Endodermal cell (in vitro differentiated cells): Measurements from ENCODE around the gene NBAS. TPM values are rescaled to one million over a fixed set of nuclear protein-coding genes. Genes with fewer than 3 reads are reported as not detected.
A peak's percentile ranks its signal among the peaks of the same experiment; 100 is the strongest.

Source experiments
- DNase-seq: peaks from one replicate; pipeline ENCODE4 v3.0.0-alpha.2; 2017
- H3K27ac ChIP-seq: 2 replicates; pipeline ENCODE4 v1.5.1; 2013; ENCODE audit warnings: mild to moderate bottlenecking, low read depth, low read length, moderate library complexity
- H3K27me3 ChIP-seq: 2 replicates; pipeline ENCODE4 v1.6.1; 2013; ENCODE audit warnings: mild to moderate bottlenecking, low read length, moderate library complexity; ENCODE audit not compliant: insufficient read depth, control insufficient read depth, poor library complexity, severe bottlenecking
- H3K36me3 ChIP-seq: 2 replicates; pipeline ENCODE4 v1.7.0; 2013; ENCODE audit warnings: mild to moderate bottlenecking, low read length, moderate library complexity; ENCODE audit not compliant: control insufficient read depth, insufficient read depth
- H3K4me1 ChIP-seq: one replicate; pipeline ENCODE4 v1.7.0; 2013; ENCODE audit warnings: low read length; ENCODE audit not compliant: control insufficient read depth, insufficient read depth
- H3K4me3 ChIP-seq: 2 replicates; pipeline ENCODE4 v1.5.1; 2013; ENCODE audit warnings: mild to moderate bottlenecking, low read length, moderate library complexity
- H3K9ac ChIP-seq: 2 replicates; pipeline ENCODE4 v1.6.1; 2013; ENCODE audit warnings: mild to moderate bottlenecking, low read length, moderate library complexity; ENCODE audit not compliant: poor library complexity, severe bottlenecking; ENCODE audit errors: extremely low read depth
- H3K9me3 ChIP-seq: 2 replicates; pipeline ENCODE4 v1.6.1; 2013; ENCODE audit warnings: mild to moderate bottlenecking, low read length, moderate library complexity; ENCODE audit not compliant: control insufficient read depth
- H3K27ac Mint-ChIP-seq: 2 replicates; pipeline ENCODE4 v1.8.0; 2020; ENCODE audit warnings: mixed read lengths
- H3K27me3 Mint-ChIP-seq: 2 replicates; pipeline ENCODE4 v1.8.0; 2021; ENCODE audit warnings: mild to moderate bottlenecking, mixed read lengths; ENCODE audit not compliant: insufficient read depth
- H3K36me3 Mint-ChIP-seq: 2 replicates; pipeline ENCODE4 v1.8.0; 2020; ENCODE audit warnings: low read depth, mixed read lengths
- H3K4me1 Mint-ChIP-seq: 2 replicates; pipeline ENCODE4 v1.8.0; 2020; ENCODE audit warnings: mixed read lengths
- H3K4me3 Mint-ChIP-seq: 2 replicates; pipeline ENCODE4 v1.8.0; 2020; ENCODE audit warnings: mild to moderate bottlenecking, moderate library complexity, mixed read lengths
- H3K9me3 Mint-ChIP-seq: 2 replicates; pipeline ENCODE4 v1.8.0; 2020; ENCODE audit warnings: mild to moderate bottlenecking, mixed read lengths
- WGBS, 2 experiments: methylation state at CpG; one replicate each; pipeline versions ENCODE4 v1.1.5 to v1.1.7; 2013; ENCODE audit warnings: missing lambda C conversion rate in 2 of 2, mixed read lengths in 1 of 2; ENCODE audit not compliant: insufficient coverage in 1 of 2, insufficient read length in 1 of 2; 5-methylcytosine and 5-hydroxymethylcytosine counted together
- long read RNA-seq, 4 experiments: library from polyadenylated mRNA in 2 of 4; library from RNA in 1 of 4; library from capped mRNA in 1 of 4; stranded (forward) in 3 of 4; unstranded in 1 of 4; transcript quantifications; one replicate each; pipeline ENCODE4 v2.0.0, GENCODE V29; 2020 to 2021; ENCODE audit warnings: inconsistent platforms in 1 of 4
- polyA plus RNA-seq, 2 experiments: library from polyadenylated mRNA; stranded (reverse); fragments of 50-300 nt; gene quantifications; one replicate each; pipeline ENCODE4 v1.2.3, GENCODE V29; 2013
- total RNA-seq, 2 donors: library from RNA; stranded (reverse); fragmentation: NEBNext Ultra II Directional in 1 of 2; extraction: Animal tissue kit (Norgen Biotek cat#: 25700) in 1 of 2; gene quantifications; 2 replicates in 1 of 2; 3 replicates in 1 of 2; pipeline ENCODE4 v1.2.1, GENCODE V29; 2021
- TF ChIP-seq, protein P1 (sequence below): fragments of 200-600 bp; sonication (generic); conservative IDR thresholded peaks from 2 replicates; pipeline ENCODE4 v1.5.0; 2021; ENCODE audit warnings: antibody characterized with exemption, mild to moderate bottlenecking

Gene NBAS
- total RNA-seq = 10 to 100 TPM; 47.4 to 54.7 TPM
- 43.5 TPM for polyA plus RNA-seq (2013, experiment 1 of 2)
- 47.2 TPM for polyA plus RNA-seq (2013, experiment 2 of 2)
- long read RNA-seq, experiment 1, partial matches to known transcripts = 14 of 19 reads
- long read RNA-seq, experiment 1, other reads (novel, unspliced or antisense) = 5 of 19 reads
- long read RNA-seq, experiment 2, full-length matches to known transcripts = 16 of 69 reads
- long read RNA-seq, experiment 2, partial matches to known transcripts = 31 of 69 reads
- long read RNA-seq, experiment 2, other reads (novel, unspliced or antisense) = 22 of 69 reads
- long read RNA-seq, experiment 3, full-length matches to known transcripts = 9 of 55 reads
- long read RNA-seq, experiment 3, partial matches to known transcripts = 33 of 55 reads
- long read RNA-seq, experiment 3, other reads (novel, unspliced or antisense) = 13 of 55 reads
- long read RNA-seq, experiment 4, partial matches to known transcripts = 9 of 10 reads
- long read RNA-seq, experiment 4, other reads (novel, unspliced or antisense) = 1 of 10 reads

DNA sequence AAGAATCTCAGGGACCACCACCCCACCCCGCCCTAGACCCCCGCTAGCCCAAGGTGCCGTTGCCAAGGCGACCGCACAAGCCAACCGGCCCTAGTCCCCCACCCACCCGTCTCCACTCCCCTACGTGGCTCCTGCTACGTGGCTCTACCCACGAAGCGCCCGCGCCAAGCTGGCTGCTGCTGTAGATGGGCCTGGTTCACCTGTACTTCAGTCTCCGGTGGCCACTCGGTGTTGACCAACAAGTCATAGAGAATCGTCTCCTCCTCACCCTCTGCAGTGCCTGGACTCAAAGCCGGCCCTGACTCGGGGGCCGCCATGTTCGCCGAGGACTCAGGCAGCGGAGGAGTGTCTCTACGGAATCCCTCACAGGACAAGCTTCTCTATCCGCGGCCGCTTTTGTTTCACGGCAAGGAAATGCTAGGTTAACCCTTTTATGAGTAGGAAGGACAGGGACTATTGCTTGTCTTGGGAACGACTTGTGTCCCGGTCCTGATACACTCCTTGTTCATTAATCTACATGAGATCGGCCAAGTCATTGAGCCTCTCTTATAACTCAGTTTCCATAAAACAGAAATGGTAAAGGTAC lies at the start of gene NBAS:
NBAS (minus strand) TSS at position 347 of the 586 bp plus-strand sequence; CDS start at position 317, 30 bp downstream.
- Histone ChIP-seq H3K9me3 (no peaks in the 10 kb centered on the region), H3K9ac (peak within 1 kb of the TSS; percentile 74), H3K36me3 (no peaks in the 10 kb centered on the region), H3K4me1 (no peaks in the 10 kb centered on the region), H3K27ac (peak within 1 kb of the TSS; percentile 96), H3K27me3 (peaks cover 11% of the 10 kb centered on the region), H3K4me3 (peak within 1 kb of the TSS; percentile 93)
- DNase-seq = peak; percentile 97
- WGBS, 2 experiments = 0 to 5% methylated on average over 3 to 30 of the region's 30 CpGs
- TF ChIP-seq, protein P1, sequence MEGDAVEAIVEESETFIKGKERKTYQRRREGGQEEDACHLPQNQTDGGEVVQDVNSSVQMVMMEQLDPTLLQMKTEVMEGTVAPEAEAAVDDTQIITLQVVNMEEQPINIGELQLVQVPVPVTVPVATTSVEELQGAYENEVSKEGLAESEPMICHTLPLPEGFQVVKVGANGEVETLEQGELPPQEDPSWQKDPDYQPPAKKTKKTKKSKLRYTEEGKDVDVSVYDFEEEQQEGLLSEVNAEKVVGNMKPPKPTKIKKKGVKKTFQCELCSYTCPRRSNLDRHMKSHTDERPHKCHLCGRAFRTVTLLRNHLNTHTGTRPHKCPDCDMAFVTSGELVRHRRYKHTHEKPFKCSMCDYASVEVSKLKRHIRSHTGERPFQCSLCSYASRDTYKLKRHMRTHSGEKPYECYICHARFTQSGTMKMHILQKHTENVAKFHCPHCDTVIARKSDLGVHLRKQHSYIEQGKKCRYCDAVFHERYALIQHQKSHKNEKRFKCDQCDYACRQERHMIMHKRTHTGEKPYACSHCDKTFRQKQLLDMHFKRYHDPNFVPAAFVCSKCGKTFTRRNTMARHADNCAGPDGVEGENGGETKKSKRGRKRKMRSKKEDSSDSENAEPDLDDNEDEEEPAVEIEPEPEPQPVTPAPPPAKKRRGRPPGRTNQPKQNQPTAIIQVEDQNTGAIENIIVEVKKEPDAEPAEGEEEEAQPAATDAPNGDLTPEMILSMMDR = no peak
- Mint-ChIP-seq H3K27ac (peak within 1 kb of the TSS; percentile 98), H3K27me3 (peaks cover 9% of the 10 kb centered on the region), H3K36me3 (no peaks in the 10 kb centered on the region), H3K4me1 (peaks cover 28% of the 10 kb centered on the region), H3K9me3 (no peaks in the 10 kb centered on the region), H3K4me3 (peak within 1 kb of the TSS; percentile 98)

DNA sequence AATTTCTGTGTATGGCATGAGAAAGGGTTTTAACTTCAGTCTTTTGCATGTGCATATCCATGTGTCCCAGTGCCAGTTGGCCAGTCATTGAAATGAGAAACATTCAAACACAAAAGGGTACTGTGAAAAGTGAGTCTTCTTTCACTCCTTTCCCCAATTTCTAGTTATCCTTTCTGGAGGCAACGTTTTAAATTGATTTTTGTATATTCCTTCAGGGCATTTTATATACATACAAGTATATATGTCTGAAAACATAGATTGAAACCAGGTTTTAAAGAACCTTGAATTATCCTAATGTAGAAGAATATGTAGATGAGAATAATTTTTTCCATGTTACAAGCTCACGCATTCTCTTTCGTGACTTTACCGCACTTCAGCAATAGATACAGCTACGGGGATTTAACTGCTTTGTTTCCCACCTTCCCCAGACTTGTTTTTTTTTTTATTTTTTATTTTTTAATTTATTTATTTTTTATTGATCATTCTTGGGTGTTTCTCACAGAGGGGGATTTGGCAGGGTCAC lies 49.4 kb upstream of the NBAS start:
- no peak for DNase-seq
- Histone ChIP-seq H3K27me3 (no peaks in the 10 kb centered on the region), H3K4me1 (no peaks in the 10 kb centered on the region), H3K9me3 (peaks cover 20% of the 10 kb centered on the region), H3K27ac (no peak overlapping the region), H3K4me3 (no peak overlapping the region), H3K36me3 (peaks cover 77% of the 10 kb centered on the region), H3K9ac (no peak overlapping the region)
- Mint-ChIP-seq H3K36me3 (peaks cover 77% of the 10 kb centered on the region), H3K27me3 (no peaks in the 10 kb centered on the region), H3K4me1 (no peaks in the 10 kb centered on the region), H3K27ac (peak overlapping the region; percentile 7), H3K9me3 (peaks cover 19% of the 10 kb centered on the region), H3K4me3 (no peak overlapping the region)
- WGBS, 2 experiments = 98% methylated on average over 4 of the region's 5 CpGs; no CpG with 5 or more reads in 1 of the 2 experiments
- TF ChIP-seq, protein P1 = no peak

DNA sequence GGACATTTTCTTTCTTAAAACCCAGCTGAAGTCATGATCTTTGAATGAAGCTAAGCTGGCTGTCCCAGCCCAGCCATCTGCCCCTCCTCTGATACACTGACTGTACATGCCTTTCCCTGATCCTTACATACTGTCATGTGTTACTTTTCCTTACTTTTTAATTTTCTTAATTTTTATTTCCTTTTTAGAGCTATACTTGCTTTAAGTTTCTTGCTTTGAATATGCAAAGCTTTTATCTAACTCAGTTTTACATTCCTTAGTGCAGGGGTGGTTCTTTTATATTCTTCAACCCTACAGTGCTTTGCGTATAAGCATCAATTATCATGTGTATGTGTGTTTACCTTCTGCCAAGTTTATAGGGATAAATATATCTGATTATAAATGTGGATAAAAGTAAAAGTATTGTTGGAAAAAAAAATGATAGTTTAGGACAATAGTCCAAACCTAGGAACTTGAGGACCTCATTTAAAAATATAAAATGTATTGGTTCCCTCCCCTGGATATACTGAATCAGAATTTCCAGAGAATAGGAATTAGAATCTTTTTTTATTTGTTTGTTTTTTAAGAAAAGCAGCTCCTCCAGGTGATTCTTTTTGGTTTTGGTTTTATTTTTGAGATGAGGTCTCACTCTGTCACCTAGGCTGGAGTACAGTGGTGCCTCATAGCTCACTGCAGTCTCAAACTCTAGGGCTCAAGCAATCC lies 48.4 kb upstream of the NBAS start:
- DNase-seq = no peak
- Mint-ChIP-seq H3K27me3 (no peaks in the 10 kb centered on the region), H3K4me1 (no peaks in the 10 kb centered on the region), H3K36me3 (peaks cover 77% of the 10 kb centered on the region), H3K27ac (no peak overlapping the region), H3K9me3 (peaks cover 19% of the 10 kb centered on the region), H3K4me3 (no peak overlapping the region)
- Histone ChIP-seq H3K4me1 (no peaks in the 10 kb centered on the region), H3K27me3 (no peaks in the 10 kb centered on the region), H3K4me3 (no peak overlapping the region), H3K9ac (no peak overlapping the region), H3K36me3 (peaks cover 77% of the 10 kb centered on the region), H3K27ac (no peak overlapping the region), H3K9me3 (peaks cover 20% of the 10 kb centered on the region)
- TF ChIP-seq, protein P1 = no peak
- 100% methylated on average over 1 of the region's 1 CpG; no CpG with 5 or more reads in 1 of the 2 experiments for WGBS, 2 experiments
